ENCODE data around the gene ASRGL1.
A peak's percentile ranks its signal among the peaks of the same experiment; 100 is the strongest.

GRCh38 chr11:62394825-62395538 is 57.7 kb downstream of the ASRGL1 start:
- TF ChIP-seq EHMT2 (IDR thresholded peaks at IDR 0.05; ENCODE audit: low read depth) (no peak), RNF2 (IDR thresholded peaks at IDR 0.05; ENCODE audit: borderline replicate concordance, low read depth) (no peak), POLR2A (IDR thresholded peaks at IDR 0.05; ENCODE audit: low read length) (no peak), RAD21 (conservative IDR thresholded peaks at IDR 0.05 in 1 of 2, IDR thresholded peaks at IDR 0.05 in 1 of 2) (peak; percentile 93), REST (IDR thresholded peaks at IDR 0.05) (no peak), USF2 (IDR thresholded peaks at IDR 0.05) (no peak; the same call in 1 of the 2 replicates), CHD2 (IDR thresholded peaks at IDR 0.05; ENCODE audit: low read length, partially characterized antibody) (no peak), CTCF (IDR thresholded peaks at IDR 0.05) (peak; percentile 91), SMC3 (IDR thresholded peaks at IDR 0.05) (peak; percentile 79)

All from A549 (cell line).